Superior temporal gyrus (tissue), 1 donor: ENCODE measurements around the gene RFTN2.
A peak's percentile ranks its signal among the peaks of the same experiment; 100 is the strongest.
"Not testable (repeated sequence)": the region's sequence is repeated elsewhere in the genome, so short reads cannot be mapped to it uniquely, and the experiment has no call there.

Experiments
- DNase-seq: peaks from one replicate; pipeline ENCODE4 v3.0.0-alpha.2; 2016; ENCODE audit errors: extremely low spot score

RFTN2 gene

GRCh38 chr2:197675246-197675645 is at the start of gene RFTN2:
RFTN2 (minus strand) TSS chr2:197675587; CDS start chr2:197675458, 129 bp downstream.
- peak; percentile 63 for DNase-seq

- DNase-seq: no peak
Observed at GRCh38 chr2:197717863-197718262, 42.5 kb upstream of the RFTN2 start.

- no peak for DNase-seq
Observed at GRCh38 chr2:197713271-197713670, 37.9 kb upstream of the RFTN2 start.

- DNase-seq: no peak
Observed at GRCh38 chr2:197711578-197711977, 36.2 kb upstream of the RFTN2 start.

- no peak for DNase-seq
Observed at GRCh38 chr2:197710424-197711042, 35.1 kb upstream of the RFTN2 start.

- DNase-seq: not testable (repeated sequence)
Observed at GRCh38 chr2:197709140-197709539, 33.8 kb upstream of the RFTN2 start.

- DNase-seq: no peak
Observed at GRCh38 chr2:197708331-197708730, 32.9 kb upstream of the RFTN2 start.

GRCh38 chr2:197707316-197708213 is 32.2 kb upstream of the RFTN2 start:
- DNase-seq: peak; percentile 87

- no peak for DNase-seq
Observed at GRCh38 chr2:197706839-197707207, 31.4 kb upstream of the RFTN2 start.

- DNase-seq: no peak
Observed at GRCh38 chr2:197705912-197706838, 30.8 kb upstream of the RFTN2 start.

GRCh38 chr2:197705121-197705911 is 29.9 kb upstream of the RFTN2 start, which contains the start of gene MARS2:
MARS2 (plus strand) TSS chr2:197705369; CDS start chr2:197705406, 37 bp downstream.
- peak; percentile 93 for DNase-seq

- no peak for DNase-seq
Observed at GRCh38 chr2:197704434-197705120, 29.2 kb upstream of the RFTN2 start.

- no peak for DNase-seq
Observed at GRCh38 chr2:197700960-197701359, 25.6 kb upstream of the RFTN2 start.

GRCh38 chr2:197699724-197700123 is 24.3 kb upstream of the RFTN2 start:
- not testable (repeated sequence) for DNase-seq

- not testable (repeated sequence) for DNase-seq
Observed at GRCh38 chr2:197696571-197696970, 21.2 kb upstream of the RFTN2 start.

GRCh38 chr2:197695971-197696370 is 20.6 kb upstream of the RFTN2 start:
- not testable (repeated sequence) for DNase-seq

GRCh38 chr2:197695206-197695605 is 19.8 kb upstream of the RFTN2 start:
- DNase-seq: not testable (repeated sequence)

- no peak for DNase-seq
Observed at GRCh38 chr2:197677483-197677882, 2.1 kb upstream of the RFTN2 start.

GRCh38 chr2:197677056-197677455 is 1.7 kb upstream of the RFTN2 start:
- no peak for DNase-seq

GRCh38 chr2:197675711-197676188 is 363 bp upstream of the RFTN2 start:
- peak; percentile 84 for DNase-seq
